ENCODE data around the gene RELA. TPM values are rescaled to one million over a fixed set of nuclear protein-coding genes. Genes with fewer than 3 reads are reported as not detected.

Gene RELA
- total and polyA plus RNA-seq, 2 of the 4 experiments (the other 2 are of a cell fraction) = 8.6 to 53.0 TPM

DNA sequence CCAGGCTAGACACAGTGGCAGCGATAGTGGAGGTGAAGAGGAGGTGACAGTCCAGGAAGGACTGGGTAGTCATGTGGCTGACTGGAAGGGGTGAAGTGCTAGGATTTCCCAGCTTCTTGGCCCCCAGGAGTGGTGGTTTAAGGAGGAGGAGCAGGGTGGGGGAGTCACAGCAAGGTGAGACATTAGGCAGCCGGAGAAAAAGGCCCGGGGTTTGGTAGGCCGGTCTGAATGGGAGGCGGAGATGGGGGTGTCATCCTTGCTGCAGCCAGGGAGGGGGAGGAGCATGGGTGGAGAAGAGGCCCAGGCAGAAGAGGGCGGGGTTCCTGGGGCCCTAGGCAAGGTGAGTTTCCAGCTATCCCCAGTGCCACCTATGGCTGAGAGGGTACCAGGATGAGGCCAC is 18.7 kb downstream of the RELA start:
- Histone ChIP-seq H3K56ac (ENCODE audit: extremely low read depth, insufficient read depth, low read length) (no peak overlapping the region), H4K91ac (ENCODE audit: insufficient read depth, low read depth, low read length) (no peak overlapping the region), H3K9me3 (ENCODE audit: control insufficient read depth, insufficient read depth, low read length) (no peaks in the 10 kb centered on the region), H3K4me1 (ENCODE audit: control insufficient read depth, insufficient read depth, low read length) (peaks cover 8% of the 10 kb centered on the region), H3K9me1 (ENCODE audit: insufficient read depth, low read length) (peaks cover 19% of the 10 kb centered on the region), H2BK120ac (ENCODE audit: low read depth, low read length) (no peak overlapping the region), H3K18ac (ENCODE audit: low read depth, low read length) (no peak overlapping the region), H2BK5ac (ENCODE audit: low read depth, low read length, poor library complexity, severe bottlenecking) (no peak overlapping the region), H3K27me3 (ENCODE audit: control insufficient read depth, insufficient read depth, low read length) (no peaks in the 10 kb centered on the region), H2BK15ac (ENCODE audit: low read depth, low read length) (no peak overlapping the region), H3K14ac (replicated peaks; ENCODE audit: low read depth, low read length) (no peak overlapping the region), H3K79me1 (ENCODE audit: low read depth in 1 of 2, low read length in 2 of 2) (peaks cover 8 to 52% of the 10 kb centered on the region in 2 experiments), H3K4me3 (ENCODE audit: insufficient read depth, low read depth, low read length) (no peak overlapping the region), H2BK20ac (ENCODE audit: low read depth, low read length) (no peak overlapping the region), H4K5ac (ENCODE audit: low read depth, low read length) (no peak overlapping the region), H3K23ac (ENCODE audit: low read depth, low read length) (no peak overlapping the region), H2AK5ac (ENCODE audit: low read depth, low read length) (no peak overlapping the region; the same call in 1 of the 2 replicates), H3K4me2 (ENCODE audit: low read depth, low read length) (no peak overlapping the region), H2AK9ac (replicated peaks; ENCODE audit: low read depth, low read length, poor library complexity) (no peak overlapping the region), H3K9ac (ENCODE audit: low read depth, low read length) (no peak overlapping the region), H2AFZ (replicated peaks; ENCODE audit: low read length, poor library complexity) (no peak overlapping the region), H4K20me1 (ENCODE audit: insufficient read depth, low read length) (peaks cover 13% of the 10 kb centered on the region; the same call in 1 of the 2 replicates), H4K8ac (ENCODE audit: low read depth in 2 of 2, low read length in 2 of 2) (no peak overlapping the region), H3K4ac (ENCODE audit: low read depth, low read length) (no peak overlapping the region), H3K36me3 (ENCODE audit: control insufficient read depth, insufficient read depth, low read length) (peaks cover 10% of the 10 kb centered on the region), H3K27ac (ENCODE audit: insufficient read depth, low read length) (no peak overlapping the region)
- no TSS peak for BruUV-seq (replicated peaks)
- ChIA-PET CTCF (no interaction called here), POLR2A (ENCODE audit: unreplicated experiment) (no interaction called here)
- dilution Hi-C loops (cut with HindIII; ENCODE audit: low sequenced_read_pairs, unreplicated experiment) (no loop called here), in situ Hi-C loops (cut with MboI; ENCODE audit: low sequenced_read_pairs) (no loop called here), intact Hi-C loops (cut with micrococcal nuclease) (no loop called here)
- DNase-seq (no peak), ATAC-seq (ENCODE audit: low read depth) (no peak)
- 100% methylated on average over 1 of the region's 6 CpGs; no CpG with 5 or more reads in 1 of the 2 experiments for WGBS, 2 experiments (ENCODE audit: extremely low coverage in 2 of 2, insufficient read length in 1 of 2)
- no peak for TF ChIP-seq CHD1 (IDR thresholded peaks at IDR 0.05; ENCODE audit: low read depth, low read length)
- TF ChIP-seq CEBPB (IDR thresholded peaks at IDR 0.05; ENCODE audit: low read depth, low read length) = no peak
- TF ChIP-seq RAD21 (IDR thresholded peaks at IDR 0.05; ENCODE audit: low read length) = no peak
- no peak for TF ChIP-seq RFX5 (IDR thresholded peaks at IDR 0.05; ENCODE audit: low read depth, low read length)
- TF ChIP-seq, protein P1, sequence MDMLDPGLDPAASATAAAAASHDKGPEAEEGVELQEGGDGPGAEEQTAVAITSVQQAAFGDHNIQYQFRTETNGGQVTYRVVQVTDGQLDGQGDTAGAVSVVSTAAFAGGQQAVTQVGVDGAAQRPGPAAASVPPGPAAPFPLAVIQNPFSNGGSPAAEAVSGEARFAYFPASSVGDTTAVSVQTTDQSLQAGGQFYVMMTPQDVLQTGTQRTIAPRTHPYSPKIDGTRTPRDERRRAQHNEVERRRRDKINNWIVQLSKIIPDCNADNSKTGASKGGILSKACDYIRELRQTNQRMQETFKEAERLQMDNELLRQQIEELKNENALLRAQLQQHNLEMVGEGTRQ (IDR thresholded peaks at IDR 0.05; ENCODE audit: low read depth, low read length) = no peak
- TF ChIP-seq SMC3 (IDR thresholded peaks at IDR 0.05; ENCODE audit: low read depth, low read length) = no peak
- TF ChIP-seq NFE2L2 (IDR thresholded peaks at IDR 0.05; ENCODE audit: low read depth, low read length) = no peak
- no peak for TF ChIP-seq ELK1 (IDR thresholded peaks at IDR 0.05; ENCODE audit: borderline replicate concordance, low read depth, low read length)
- TF ChIP-seq, protein P2, sequence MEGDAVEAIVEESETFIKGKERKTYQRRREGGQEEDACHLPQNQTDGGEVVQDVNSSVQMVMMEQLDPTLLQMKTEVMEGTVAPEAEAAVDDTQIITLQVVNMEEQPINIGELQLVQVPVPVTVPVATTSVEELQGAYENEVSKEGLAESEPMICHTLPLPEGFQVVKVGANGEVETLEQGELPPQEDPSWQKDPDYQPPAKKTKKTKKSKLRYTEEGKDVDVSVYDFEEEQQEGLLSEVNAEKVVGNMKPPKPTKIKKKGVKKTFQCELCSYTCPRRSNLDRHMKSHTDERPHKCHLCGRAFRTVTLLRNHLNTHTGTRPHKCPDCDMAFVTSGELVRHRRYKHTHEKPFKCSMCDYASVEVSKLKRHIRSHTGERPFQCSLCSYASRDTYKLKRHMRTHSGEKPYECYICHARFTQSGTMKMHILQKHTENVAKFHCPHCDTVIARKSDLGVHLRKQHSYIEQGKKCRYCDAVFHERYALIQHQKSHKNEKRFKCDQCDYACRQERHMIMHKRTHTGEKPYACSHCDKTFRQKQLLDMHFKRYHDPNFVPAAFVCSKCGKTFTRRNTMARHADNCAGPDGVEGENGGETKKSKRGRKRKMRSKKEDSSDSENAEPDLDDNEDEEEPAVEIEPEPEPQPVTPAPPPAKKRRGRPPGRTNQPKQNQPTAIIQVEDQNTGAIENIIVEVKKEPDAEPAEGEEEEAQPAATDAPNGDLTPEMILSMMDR (conservative IDR thresholded peaks at IDR 0.05; ENCODE audit: low read depth, low read length) = no peak
- no peak for TF ChIP-seq FOS (IDR thresholded peaks at IDR 0.05; ENCODE audit: low read depth, low read length)
- no peak for TF ChIP-seq BHLHE40 (IDR thresholded peaks at IDR 0.05; ENCODE audit: low read depth, low read length)
- TF ChIP-seq MAZ (IDR thresholded peaks at IDR 0.05; ENCODE audit: borderline replicate concordance, low read depth, low read length) = no peak
- no peak for TF ChIP-seq MAFK (IDR thresholded peaks at IDR 0.05; ENCODE audit: low read depth, low read length)
- TF ChIP-seq RCOR1 (IDR thresholded peaks at IDR 0.05; ENCODE audit: insufficient replicate concordance, low read length) = no peak
- no peak for TF ChIP-seq POLR2A (IDR thresholded peaks at IDR 0.05; ENCODE audit: low read depth, low read length)
- TF ChIP-seq MXI1 (IDR thresholded peaks at IDR 0.05; ENCODE audit: borderline replicate concordance, low read depth, low read length) = no peak
